HG02981 (cell line): ENCODE data around the gene FBXO47.

Experiments
- ATAC-seq: cut with Tn5 transposase; IDR thresholded peaks from one replicate; pipeline ENCODE4 v1.9.1; 2021; ENCODE audit warnings: mild to moderate bottlenecking, moderate library complexity; ENCODE audit not compliant: unreplicated experiment

The FBXO47 gene, protein sequence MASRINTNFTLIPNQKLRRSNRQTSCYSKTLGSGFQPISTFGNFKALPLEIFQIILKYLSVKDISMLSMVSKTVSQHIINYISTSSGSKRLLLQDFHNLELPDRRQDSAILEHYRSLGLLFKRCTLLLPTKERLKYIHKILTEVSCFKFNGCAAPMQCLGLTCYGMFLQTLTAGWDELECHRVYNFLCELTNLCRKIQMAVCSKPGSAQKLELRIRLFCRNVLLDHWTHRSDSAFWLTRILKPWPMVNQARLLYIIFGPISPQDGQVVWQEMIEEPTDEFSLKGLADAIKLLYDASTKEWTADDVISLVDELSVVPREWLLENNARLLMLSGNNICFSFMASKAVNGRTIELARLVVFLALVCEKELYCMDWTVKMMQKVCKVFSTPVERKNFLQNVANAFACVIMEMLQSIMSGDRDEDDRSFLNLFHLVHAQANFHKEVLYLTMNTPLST

DNA sequence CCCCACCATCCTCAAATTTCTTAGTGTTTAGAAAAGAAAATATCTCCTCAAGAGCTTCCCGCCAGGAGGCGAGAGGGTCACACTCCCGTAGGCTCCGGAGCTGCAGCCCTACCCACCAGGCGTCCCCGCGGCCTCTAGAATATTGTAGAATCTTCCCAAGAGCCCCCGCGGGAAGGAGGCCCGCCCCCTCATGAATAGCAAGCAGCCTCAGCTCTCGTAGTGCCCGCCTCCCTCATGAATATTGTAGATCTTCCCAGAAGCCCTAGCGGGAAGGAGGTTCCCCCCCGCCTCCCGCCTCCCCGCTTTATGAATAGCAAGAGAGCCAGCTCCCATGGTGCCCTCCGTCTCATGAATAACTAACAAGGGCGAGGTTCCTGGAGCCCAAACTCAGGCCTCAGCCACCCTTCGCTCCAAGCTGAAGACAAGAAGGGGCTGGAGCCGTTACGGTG lies at the start of gene FBXO47:
Gene FBXO47 (minus strand): TSS at position 114 of the 449 bp plus-strand sequence. CDS start 4,378 bp downstream, outside the sequence.
- no peak for ATAC-seq

DNA sequence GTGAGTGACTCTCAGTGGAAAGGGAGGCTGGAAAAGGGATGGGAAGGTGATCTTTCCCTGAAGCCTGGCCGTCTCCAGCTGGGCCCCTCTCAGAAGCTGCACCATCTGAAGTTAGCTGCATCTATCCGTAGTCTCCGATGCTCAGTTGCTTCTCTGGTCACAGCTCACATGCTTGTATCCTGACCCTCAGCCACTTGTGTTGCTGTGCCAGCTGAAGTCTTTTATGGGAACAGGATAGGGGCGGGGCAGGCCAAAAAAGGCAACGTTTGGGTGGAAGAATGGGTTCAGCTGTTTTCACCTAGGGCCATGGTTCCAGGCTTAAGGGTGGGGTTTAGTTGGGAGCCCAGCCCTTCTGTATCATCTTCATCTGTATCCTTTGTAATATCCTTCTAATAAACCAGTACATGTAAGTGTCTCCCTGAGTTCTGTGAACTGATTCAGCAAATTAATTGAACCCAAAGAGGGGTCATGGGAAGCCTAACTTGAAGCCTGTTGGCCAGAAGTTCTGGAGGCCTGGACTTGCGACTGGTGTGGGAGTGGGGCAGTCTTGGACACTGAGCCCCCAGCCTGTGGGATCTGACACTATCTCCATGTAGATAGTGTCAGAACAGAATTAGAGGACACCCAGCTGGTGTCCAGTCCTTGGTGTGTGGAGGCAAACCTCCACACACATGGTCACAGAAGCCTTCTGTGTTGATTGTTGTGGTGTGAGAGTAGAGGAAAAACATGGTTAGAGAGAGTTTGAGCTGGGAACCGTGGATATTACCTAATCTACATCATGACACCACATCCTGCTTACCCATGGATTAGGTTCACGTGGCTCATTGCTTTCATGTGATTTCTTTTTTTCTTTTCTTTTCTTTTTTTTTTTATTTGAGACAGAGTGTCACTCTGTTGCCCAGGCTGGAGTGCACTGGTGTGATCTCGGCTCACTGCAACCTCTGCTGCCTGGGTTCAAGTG lies 49.3 kb upstream of the FBXO47 start:
- no peak for ATAC-seq

DNA sequence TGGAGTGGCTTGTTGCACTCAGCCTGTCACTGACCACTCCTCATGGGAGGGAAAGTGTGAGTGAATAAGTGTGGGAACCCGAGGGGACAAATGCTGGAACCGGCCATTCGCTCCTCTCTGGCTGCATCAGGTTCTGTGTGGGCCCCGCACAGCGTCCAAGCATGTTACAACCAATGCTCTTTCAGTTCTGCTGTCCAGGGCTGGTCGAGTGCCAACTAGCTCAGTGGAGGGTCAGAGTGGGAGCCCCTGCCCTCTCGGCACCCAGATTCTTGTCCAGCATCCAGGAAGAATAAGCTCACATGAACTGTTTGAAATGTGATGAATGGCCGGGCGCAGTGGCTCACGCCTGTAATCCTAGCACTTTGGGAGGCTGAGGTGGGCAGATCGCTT lies 48.3 kb upstream of the FBXO47 start:
- ATAC-seq = no peak

DNA sequence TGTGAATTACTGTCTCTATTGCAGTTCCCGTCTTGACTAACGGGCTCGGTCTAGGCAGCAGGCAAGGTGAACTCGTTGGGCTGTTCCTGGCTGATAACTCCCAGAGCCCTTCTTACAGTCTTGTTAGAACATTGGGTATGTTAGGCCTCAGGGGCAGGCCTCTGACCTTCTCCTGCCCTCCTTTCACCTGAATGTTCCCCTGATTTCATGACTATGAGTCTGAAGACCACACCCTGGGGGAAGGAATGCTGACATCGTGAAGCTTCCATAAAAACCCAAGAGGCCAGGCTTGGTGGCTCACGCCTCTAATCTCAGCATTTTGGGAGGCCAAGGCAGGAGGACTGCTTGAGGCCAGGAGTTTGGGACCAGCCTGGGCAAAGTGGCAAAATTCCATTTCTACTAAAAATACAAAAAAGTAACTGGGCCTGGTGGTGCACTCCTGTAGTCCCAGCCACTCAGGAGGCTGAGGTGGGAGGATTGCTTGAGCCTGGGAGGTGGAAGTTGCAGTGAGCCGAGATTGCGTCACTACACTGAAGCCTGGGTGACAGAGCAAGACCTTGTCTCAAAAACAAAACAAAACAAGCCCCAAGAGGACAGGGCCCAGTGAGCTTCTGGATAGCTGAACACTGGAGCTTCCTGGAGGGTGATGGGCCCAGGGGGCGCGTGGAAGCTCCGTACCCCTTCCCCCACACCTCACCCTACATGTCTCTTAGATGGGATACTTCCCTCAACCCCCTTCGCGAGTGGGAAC lies 47.8 kb upstream of the FBXO47 start:
- ATAC-seq = no peak

DNA sequence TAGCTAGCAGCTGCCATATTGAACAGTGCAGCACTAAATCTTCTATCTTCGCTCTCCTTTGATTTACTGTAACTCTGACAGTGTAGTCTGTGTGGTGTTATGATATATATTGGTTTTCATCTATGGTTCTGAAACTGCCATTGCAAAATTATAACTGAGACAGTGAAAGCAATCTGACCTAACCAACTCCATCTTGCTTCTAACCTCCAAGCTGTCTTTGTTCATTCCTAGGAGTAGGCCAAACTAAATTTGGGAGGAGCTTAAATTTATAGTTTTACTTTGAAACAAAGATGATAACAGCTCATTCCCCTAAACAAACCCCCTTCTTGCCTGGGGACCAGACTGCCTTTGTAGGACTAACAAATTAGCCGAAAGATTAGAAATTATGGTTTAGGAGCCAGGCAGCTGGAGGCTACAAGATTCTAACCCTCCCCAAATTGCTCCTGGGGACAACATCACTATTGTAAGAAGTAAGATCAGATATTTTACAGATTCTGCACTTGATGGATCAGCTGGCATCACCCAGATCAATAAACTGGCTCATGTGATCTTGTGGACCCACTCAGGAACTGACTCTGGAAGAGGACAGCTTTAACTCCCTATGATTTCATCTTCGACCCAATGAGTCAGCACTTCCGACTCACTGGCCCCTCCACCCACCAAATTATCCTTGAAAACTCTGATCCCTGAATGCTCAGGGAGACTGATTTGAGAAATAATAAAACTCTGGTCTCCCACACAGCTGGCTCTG lies 47.0 kb upstream of the FBXO47 start:
- no peak for ATAC-seq

DNA sequence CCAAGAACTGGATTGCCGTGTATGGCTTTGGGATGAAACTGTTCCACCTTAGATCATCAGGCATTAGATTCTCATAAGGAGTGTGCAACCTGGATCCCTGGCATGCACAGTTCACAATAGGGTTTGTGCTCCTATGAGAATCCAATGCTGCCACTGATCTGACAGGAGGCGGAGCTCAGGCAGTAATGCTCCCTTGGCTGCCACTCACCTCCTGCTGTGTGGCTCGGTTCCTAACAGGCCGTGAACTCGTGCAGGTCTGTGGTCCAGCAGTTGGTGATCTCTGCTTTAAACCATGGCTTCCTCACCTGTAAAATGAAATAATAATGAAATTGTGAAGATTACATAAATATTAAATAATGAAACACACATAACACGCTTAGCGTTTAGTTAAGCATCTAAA lies 45.5 kb upstream of the FBXO47 start:
- ATAC-seq = no peak

DNA sequence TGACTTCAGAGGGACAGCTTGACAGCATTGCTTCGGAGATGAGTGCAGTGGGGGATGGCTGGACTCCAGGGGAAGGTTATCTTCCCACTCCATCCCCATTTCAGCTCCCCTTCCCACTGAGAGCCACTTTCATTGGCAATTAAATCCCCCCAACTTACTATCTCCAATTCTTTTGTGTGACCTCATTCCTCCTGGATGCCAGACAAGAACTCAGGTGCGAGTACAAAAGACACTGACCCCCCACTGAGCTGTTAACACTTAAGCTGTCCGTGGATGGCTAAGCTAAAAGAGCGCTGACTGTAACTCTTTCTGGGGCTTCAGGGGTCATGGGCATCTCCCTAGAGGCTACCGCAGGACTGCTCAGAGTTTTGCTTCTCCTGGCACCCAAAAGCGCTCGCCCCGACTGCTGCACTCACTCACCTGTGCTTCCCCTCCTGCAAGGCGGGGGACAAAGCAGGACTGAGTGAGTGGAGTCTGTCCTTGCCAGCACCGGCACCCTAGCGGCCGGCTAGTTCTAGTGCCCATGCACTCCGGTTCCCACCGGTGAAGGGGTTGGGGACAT lies 44.8 kb upstream of the FBXO47 start:
- no peak for ATAC-seq

DNA sequence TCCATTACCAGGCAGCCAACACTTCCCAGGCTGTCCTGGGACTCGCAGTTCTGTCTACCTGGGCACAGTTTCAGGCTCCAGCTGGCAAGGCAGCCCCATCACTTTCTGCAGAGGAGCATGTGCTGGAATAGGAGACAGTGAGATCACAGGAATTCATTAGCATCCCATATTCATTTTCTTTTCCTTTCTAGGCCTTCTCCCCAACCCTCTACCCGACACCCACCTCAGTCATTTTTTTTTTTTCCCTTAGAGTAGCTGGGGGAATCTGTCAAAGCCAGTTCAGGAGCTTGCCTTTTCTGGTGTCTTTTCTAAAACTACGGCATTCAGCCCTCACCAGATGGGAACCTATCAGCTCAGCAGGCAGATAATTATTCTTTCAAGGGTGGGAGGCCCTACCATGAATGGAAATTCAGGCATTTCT lies 42.4 kb upstream of the FBXO47 start:
- no peak for ATAC-seq

DNA sequence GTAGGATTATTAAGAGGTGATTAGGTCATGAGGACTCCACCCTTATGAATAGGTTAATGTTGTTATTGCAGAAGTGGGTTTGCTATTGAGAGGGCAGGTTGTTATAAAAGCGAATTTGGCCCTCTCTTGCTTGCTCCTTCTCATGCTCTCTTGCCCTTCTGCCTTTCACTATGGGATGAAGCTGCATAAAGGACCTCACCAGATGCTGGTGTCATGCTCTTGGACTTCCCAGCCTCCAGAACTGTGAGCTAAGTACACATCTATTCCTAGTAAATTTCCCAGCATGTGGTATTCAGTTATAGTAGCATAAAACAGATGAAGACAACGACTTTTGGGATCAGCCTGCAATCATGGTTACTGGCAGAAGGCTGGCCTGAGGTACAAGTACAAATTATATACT lies 41.4 kb upstream of the FBXO47 start:
- ATAC-seq = no peak

DNA sequence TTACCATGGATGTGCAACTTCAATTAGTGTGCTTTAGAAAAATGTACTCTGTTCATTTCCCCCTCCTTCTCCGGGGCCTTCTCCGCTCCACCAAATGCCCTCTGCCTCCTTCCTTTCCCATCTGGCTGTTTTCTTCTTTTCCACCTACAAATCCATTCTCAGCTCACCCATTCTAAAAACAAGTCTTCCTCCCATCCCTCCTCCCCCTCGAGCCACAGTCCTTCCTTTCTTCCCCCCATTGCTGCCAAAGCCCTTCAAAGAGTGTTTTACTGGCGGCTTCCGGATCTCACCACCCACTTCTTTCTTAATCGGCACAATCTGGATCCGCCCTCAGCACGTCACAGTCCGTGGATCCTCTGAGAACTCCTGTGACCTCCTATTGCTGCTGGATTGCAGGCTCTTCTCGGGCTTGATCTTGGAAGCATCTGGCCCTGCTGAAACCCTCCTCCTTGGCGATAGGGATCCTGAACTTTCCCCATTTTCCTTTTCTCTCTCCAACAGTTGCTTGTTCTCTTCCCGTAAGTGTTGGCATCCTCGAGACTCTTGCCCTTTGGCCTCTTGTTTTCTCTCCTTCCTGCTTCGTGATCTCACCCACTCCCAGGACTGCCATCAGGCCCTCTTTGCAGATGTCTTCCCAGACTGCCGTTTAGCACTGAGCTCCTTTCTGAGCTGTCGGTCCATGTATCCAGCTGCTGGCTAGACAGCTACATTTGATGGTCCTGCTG lies 36.0 kb upstream of the FBXO47 start:
- no peak for ATAC-seq

DNA sequence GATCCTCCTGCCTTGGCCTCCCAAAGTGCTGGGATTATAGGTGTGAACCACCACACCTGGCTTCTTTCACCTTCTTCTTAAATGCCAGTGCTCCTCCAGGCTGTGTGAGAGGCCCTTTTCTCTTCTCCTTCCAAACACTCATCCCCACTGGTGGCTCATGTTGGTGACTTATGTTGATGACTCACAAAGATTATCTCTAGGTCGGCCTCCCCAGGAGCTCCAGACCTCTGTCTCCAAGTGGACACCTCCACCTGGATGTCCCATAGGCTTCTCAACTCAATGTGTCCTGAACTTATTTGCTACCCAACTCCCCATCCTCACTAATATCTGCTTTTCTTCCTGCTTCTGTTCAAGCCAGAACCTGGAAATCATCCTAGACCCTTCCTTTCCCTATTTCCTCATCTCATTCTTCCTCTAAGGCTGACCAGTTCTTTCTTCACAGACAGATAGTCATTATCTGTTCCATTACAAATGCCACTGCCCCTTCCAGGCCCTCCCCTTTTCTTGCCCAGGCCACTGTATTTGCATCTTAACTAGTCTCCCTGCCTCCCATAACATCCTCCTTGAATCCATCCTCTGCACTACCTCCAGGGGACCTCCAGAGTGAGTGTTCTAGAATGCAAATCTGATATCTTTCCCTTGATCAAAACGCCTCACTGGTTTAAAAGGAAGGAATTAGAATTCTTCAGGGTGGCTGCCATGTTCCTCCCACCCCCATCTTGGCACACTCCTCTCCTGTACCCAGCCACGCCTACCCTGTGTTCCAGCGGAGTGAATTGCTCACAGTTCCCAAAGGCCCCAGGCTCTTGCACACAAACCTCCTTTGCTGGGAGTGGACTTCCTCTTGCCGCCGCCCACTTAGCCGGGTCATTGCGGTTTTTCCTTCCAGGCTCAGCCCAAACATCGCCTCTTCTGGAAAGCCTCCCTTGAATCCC lies 34.8 kb upstream of the FBXO47 start:
- no peak for ATAC-seq

DNA sequence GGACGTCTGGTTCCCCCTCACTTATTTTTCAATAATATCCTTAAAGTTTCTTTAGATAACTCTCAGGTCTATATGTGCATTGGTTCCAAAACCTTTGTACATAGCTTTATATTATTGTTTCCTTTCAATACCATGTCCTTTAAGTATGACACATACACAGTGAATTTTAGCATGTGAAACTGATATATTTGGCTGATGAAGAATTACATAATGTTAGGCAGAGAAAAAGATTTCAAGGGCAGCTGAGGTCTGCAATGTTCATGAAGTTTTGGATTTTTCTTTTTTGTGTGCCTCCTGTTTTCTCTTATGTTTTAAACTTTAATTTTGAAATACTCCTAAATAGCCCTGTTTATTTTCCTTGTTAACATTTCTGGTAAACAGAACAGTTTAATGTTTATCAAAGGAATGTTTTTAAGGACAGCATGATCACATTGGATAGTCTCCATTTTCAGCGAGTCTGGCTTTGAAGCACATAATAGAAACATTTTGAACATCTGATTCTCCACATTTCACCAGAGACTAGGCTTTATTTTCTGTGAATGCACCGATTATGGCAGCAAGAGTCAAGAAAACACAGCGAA lies 32.9 kb upstream of the FBXO47 start:
- no peak for ATAC-seq

DNA sequence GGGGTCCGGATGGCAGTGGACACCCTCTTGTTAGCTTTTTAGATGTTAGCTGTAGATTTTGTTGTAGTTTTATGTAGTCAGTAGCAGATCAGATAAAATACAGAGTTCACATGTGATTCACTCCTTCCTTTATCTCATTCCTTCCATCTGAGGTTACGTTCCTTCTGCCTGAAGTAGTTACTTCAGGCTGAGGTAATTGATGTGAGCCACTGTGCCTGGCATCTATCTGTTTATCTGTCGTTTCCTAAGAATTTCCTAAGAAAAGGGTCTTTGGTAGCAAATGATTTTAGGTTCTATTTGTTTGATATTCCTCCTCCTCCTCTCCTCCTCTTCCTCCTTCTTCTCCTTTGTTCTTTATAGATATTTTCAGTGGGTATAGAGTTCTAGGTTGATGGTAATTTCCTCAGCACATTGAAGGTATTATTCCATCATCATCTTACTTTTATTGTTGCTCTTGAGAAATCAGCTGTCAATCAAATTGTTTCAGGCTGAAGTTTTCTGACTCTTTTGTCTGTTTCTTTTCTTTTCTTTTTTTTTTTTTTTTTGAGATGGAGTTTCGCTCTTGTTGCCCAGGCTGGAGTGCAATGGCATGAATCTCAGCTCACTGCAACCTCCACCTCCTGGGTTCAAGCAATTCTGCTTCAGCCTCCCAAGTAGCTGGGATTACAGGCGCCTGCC lies 29.6 kb upstream of the FBXO47 start:
- no peak for ATAC-seq

DNA sequence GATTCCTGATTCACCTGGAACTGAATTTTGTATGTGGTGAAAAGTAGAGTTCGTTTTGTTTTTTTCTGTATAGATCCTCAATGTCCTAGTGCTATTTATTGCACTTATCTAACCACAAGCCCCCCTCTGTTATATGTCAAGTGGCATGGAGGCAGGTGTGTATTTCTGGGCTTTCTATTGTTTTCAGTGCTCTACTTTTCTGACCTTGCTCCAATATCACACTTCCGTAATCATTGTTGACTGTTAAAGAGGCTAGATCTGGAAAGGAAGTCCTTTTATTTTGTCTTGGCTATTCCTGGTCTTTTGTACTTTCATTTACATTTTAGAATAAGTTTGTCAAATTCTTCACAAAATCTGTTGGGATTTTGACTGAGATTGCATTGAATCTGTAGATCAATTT lies 26.8 kb upstream of the FBXO47 start:
- no peak for ATAC-seq

DNA sequence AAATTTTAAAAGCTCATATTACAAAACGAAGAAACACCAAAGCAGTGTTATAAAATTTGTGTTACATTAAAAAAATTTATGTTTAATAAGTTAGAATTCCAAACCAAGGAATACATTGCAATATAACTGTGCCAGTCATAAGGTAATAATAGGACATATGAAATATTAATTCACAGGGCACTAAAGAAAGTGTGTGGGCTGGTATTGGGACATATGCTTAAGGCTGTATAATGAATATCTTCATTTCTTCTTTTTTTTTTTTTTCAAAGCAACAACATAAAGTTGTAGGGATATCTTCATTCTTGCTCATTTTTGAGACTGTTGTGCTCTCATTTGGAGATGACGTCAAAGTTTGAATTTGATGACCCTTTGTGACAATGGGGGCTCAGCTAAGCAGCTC lies 17.5 kb upstream of the FBXO47 start:
- no peak for ATAC-seq

DNA sequence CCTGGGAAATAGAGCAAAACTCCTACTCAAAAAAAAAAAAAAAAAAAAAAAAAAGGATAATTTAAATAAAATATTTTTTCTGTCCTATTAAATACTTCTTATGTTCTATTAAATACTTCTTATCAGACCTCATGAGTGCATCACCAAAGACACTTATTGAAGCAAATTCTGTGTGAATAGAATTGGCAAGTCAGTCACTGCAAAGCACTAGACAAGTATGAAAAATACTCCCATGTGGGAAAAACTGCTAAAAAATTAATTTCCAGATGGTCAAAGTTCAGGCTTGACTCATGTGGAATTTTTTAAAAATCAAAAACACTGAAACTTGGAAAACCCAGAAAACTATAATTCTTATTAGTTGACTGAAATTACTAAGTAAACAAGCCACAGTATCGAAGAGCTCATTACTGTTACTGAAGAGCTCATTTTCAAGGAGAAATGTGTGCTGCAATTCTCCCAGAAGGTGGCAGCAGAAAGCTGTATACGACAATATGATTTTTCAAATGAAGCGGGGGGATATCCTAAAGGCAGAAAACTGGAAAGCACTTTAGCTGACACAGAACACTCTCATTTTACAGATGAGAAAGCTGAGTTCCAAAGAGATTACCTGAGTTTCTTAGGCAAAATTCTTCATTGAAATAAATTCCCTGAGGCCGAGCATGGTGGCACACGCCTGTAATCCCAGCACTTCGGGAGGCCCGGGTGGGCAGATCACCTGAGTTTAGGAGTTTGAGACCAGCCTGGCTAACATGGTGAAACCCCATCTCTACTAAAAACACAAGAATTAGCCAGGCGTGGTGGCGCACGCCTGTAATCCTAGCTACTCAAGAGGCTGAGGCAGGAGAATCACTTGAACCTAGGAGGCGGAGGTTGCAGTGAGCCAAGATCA lies 15.9 kb upstream of the FBXO47 start:
- no peak for ATAC-seq
